GM18951 (cell line): ENCODE measurements around the gene NELL1.

Experiments
- POLR2A ChIP-seq: IDR thresholded peaks from 4 replicates; pipeline ENCODE4 v1.6.1; 2011; ENCODE audit warnings: mild to moderate bottlenecking; ENCODE audit not compliant: insufficient read length, insufficient read depth; ENCODE audit errors: extremely low read depth
- in situ Hi-C: fragments of 300-500 bp; cut with MboI; formaldehyde crosslinking; loops from one replicate; pipeline ENCODE4 v1.12.0; 2022; ENCODE audit warnings: low sequenced_read_pairs, mixed read lengths, inconsistent platforms; ENCODE audit not compliant: unreplicated experiment

Gene NELL1

DNA sequence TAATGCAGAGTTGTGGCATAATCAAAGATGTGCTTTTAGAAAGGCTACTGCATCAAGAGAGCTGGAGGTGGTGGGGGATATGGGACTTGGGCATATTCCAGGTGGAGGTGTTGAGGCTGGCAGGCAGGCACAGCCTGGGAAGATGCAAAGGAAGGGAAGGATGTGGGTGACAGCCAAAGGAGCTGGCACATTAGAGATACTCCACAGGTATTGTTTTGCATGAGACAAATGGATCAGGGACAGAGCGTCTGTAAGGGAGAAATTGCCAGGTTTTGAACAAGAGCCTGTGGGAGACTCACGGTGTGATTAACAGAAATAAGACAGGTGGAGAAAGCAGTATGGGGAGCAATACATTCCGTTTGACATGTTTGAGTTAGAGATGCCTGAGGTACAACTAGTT, 263.7 kb downstream of the NELL1 start:
- TF ChIP-seq POLR2A: no peak

DNA sequence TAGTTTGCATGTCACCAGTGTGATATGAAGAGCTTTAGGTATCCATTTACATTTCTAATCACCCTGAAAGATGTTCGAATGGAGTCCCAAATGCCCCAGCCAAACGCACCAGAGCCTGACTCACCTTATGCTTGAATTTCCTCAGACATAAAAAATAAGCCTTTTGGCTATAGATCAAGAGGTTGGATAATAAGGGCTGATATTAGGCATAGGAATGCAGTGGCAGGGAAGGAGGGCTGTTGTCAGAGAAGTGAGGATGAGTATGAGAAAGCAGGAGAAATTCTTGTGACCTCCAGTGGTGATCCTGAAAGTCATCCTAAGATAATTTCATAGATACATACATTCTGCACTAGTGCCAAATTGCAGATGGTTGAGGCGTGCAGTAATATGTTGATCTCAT, 264.6 kb downstream of the NELL1 start:
- TF ChIP-seq POLR2A: no peak
- in situ Hi-C loops: no loop called here

More for the DNA sequence above, 263.7 kb downstream of the NELL1 start:
- in situ Hi-C loops: no loop called here

DNA sequence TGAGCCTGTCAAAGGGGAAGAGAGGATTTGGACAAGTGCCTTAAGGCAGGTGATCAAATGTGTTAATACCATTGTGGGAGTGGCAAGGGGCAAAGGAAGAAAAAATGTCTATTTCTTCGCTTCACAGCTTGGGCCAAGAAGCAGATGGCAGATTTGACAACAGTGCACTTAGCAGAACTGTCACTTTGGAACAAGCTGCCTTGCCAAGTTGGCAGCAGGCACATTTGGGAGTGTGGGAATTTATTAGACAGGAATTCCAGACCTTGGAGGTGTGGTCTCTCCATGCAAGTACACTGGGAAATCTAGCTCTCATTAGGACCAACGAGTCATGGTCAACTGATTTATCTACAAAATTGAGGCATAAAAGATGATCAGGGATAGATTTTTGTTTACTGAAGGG, 265.1 kb downstream of the NELL1 start:
- in situ Hi-C loops: no loop called here
- no peak for TF ChIP-seq POLR2A

DNA sequence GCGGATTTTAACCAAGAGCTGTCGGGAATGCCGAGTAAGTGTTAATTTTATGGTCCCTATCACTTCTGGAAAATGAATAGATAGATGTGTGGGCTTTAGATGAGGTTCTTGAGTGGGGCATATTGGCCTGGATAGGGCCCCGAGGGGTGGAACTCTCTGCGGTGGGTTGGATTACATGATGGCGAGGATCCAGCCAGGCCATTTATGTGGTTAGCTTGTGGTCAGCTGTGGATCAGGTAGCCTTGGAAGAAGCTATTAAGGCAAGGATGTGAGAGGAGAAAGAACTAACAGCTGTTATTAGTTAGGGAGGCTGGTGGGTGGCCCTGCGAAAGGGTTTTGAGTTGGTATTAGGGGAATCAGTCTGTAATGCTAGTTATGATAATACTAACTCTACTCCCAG, 268.4 kb downstream of the NELL1 start:
- in situ Hi-C loops: no loop called here
- no peak for TF ChIP-seq POLR2A

DNA sequence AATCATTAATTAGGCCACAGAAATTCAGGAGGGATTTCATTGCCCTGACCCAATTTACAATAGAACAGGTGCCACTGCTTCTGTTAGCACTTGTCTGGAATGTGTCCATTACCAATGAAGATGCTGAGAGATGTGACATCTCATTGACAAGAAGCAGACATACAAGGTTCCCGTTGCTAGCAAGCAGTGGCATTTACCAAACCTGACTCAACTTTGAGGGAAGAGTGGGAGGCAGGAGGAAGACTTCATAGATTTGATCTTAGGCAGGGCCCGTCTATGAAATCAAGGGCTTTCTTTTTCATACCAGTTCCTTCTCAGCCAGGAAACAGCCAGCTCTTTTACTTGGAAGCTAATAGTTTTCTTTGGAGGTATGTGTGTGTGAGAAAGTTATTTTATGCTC, 280.2 kb downstream of the NELL1 start:
- in situ Hi-C loops: no loop called here
- TF ChIP-seq POLR2A: no peak

DNA sequence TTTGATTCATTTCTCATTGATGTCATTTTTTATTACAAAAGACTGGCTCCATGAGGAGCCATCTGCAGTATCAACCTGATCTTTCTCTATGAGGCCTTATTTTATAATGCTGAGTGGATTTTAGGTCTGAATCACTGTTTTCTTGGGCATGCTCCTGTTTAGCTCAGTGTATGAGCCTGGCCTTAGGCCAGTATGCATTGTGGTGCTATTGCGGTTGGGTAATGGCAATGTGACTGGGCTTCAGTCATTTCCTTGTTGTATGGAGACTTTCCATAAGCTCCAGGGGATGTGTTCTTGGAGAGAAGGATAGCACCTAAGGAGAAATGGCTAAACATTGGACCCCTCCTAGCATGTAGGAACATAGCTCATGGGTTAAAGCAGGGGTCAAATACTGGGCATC, 293.2 kb downstream of the NELL1 start:
- TF ChIP-seq POLR2A: no peak
- in situ Hi-C loops: no loop called here

DNA sequence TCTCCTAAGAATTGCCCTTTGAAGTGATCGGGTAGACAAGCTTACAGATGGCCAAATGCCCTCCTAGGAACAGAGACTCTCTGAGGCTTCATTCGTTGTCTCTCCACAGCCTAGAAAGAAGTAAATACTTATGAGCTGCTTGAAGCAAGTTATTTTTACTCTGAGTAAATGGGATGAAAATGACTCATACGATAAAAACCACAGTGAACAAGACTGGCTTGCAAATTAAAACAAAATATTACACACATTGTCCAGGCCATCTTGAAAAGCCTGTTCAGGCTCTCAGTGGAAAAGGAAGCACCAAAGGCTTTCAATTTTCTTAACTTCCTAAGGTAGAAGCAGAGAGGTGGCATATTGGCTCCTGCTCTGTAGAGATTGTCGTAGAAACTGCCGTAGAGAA, 294.2 kb downstream of the NELL1 start:
- in situ Hi-C loops: no loop called here

DNA sequence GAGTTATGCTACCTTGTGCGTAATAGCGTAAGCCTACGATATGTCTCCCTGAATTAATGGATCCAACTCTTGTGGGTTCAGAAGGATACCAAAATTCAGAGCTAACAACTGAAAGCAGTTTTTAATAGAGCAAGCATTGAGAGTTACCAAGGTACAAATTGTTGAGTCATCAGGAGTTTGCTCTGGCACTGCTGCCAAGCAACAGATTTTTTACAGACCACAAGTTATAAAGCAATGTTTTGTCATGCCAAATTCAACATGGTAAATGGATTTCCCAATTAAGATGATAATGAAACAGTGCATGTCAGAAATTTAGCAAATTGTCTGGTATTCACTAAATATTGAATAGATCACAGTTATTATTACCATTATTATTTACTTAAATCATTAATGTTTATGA, 295.6 kb downstream of the NELL1 start:
- TF ChIP-seq POLR2A: no peak
- in situ Hi-C loops: no loop called here

More for the DNA sequence above, 294.2 kb downstream of the NELL1 start:
- no peak for TF ChIP-seq POLR2A

DNA sequence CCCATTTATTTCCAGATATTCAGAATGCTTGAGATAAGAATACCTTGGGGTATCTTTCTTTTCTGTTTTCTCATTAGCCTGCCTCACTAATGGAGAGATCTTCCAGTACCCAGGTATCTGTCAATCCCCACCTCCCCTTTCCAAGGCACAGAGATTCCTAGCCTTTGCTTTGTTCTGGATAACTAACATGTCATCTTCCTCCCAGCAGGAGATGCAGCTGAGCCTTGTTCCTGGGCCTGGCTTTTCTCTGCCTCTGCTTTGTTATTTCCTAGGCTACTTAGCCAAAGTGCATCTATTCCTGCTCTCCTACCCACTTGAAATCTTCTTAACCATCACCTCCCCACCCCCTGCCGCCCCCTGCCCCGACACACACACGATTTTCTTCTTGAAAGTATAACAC, 297.1 kb downstream of the NELL1 start:
- no peak for TF ChIP-seq POLR2A

DNA sequence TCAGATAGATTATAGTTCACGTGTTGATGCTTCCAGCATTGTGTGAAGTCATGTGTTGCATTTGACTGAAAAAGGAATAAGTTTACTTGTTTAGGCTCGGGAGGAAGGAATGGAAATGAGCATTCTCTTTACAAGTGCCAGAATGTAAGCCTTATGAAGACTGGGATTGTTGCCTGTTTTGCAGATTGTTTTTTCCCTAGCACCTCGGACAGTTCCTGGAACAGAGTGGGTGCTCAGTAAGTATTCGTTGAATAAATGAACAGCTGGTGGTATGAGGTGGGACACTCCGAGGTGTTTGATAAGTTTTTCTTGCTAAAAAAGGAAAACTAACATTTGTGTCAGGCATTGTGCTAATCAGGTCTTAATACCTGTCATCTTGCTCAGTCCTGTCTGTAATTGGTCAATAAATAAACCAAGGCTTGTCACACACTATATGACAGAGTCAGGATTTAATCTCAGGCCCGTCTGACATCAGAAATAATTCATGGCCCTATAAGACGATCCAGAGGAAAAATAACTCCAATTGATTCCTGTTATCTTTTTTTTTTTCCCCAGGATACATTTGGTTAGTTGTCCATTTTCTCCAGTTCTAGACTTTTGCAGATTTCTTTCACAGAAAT, 304.7 kb downstream of the NELL1 start:
- in situ Hi-C loops: no loop called here
- no peak for TF ChIP-seq POLR2A

More for the DNA sequence above, 297.1 kb downstream of the NELL1 start:
- in situ Hi-C loops: no loop called here

DNA sequence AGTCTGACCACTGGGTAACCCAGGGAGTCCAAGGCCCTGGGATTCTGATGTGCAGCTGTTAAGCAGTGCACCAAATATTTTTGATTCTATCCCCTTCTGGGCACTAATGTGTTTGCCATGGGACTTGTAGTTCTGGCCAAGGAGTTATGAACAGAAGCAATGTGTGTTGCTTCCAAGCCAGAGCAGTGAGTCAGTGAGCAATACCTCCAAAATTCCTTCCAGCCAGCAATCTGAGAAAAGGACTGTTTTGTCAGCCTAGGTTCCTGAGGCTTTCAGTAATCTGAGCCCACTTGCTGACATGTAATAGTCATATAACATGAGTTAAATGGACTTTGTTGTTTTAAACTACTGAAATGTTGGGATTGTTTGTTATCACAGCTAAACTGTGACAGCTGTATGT, 311.4 kb downstream of the NELL1 start:
- in situ Hi-C loops: no loop called here
- no peak for TF ChIP-seq POLR2A

DNA sequence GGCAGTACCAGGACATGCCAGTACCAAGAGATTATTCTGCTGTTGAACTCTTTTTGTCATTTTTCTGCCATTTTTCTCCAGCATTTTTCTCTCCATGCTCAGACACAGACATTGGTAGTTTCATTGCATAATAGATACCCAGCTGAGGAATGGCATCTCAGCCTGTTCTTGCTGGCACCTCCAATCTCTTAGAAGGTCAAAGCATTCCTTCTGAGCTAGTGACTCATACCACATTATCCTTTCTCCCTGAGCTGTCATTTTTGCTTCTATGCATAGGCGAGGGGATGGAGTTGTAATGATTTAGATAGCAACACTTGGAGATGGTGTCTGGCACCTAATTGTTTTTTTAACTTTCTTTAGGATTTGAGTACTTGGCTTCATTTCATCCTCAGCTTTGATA, 321.1 kb downstream of the NELL1 start:
- in situ Hi-C loops: no loop called here
- TF ChIP-seq POLR2A: no peak

DNA sequence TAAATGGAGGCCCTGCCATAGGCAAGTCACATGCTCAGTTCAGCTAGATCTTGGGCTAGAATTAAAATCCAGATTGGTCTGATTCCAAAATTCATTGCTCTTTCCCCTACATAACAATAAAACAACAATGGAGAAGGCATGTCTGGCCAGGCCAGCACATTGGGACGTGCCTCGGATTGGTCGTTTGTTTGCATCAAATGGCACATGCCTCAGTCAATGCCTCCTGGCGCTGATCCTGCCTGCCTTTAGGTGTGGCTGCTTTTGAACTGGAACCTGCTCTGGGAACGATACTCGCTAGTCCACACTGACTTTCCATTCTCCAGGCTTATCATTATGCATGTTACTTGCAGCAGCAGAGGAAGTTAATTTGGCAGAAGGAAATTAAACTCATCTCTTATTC, 322.1 kb downstream of the NELL1 start:
- in situ Hi-C loops: no loop called here

DNA sequence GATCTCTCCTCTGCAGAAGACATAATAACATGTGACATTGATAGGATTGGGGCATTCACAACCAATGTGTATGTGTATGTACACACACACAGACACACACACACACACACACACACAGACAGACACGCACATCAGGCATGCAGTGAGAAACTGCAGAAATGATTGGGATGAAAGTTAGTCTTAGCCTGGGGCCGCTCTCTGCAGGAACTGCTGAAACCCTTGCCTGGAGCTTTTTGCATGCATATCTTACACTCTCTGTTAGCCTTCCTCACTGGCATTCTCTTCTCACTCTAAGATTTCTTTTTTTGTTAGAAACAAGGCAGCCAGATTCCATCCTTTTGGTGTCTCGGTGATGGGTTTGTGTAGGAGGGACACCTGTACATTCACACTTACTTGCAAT, 337.9 kb downstream of the NELL1 start:
- no peak for TF ChIP-seq POLR2A
- in situ Hi-C loops: no loop called here

More for the DNA sequence above, 322.1 kb downstream of the NELL1 start:
- no peak for TF ChIP-seq POLR2A

DNA sequence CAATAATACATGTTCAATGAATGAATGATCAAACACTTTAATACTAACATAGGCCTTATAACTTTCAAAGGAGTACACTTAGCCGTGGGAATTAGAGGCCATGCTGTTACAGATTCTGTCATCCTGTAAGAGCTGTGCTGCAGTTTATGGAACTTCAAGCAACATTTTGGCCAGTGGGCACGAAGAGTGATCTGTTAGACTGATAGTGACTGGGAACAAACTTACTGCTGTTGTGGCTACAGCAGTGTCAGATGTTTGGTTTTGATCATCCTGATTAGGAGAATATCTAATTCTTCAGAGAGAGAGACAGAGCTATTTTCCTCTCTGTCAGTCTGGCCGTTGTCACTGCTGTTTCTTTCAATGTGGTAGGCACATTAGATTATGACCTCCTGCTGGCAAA, 348.9 kb downstream of the NELL1 start:
- no peak for TF ChIP-seq POLR2A
- in situ Hi-C loops: no loop called here
